Aorta (tissue), 5 donors: ENCODE measurements around the gene LY9. TPM values are rescaled to one million over a fixed set of nuclear protein-coding genes. Genes with fewer than 3 reads are reported as not detected.

Experiments
- ATAC-seq: fragments of 200-7000 bp; cut with Tn5 transposase; one replicate; pipeline ENCODE4 v1.9.1; 2022; ENCODE audit warnings: moderate library complexity; ENCODE audit not compliant: low FRiP score
- DNase-seq, 2 donors: peaks; one replicate each; pipeline ENCODE4 v3.0.0-alpha.2; 2020
- H3K27ac ChIP-seq, 2 donors: one replicate each; pipeline ENCODE4 v1.5.1; 2013; ENCODE audit warnings: low read length in 2 of 2, mild to moderate bottlenecking in 2 of 2, moderate library complexity in 2 of 2, control low read depth in 1 of 2, inconsistent platforms in 1 of 2, low read depth in 1 of 2
- H3K27me3 ChIP-seq, 2 donors: one replicate each; pipeline ENCODE4 v1.6.1; 2013; ENCODE audit warnings: control low read depth in 1 of 2, low read length in 1 of 2, mild to moderate bottlenecking in 1 of 2, moderate library complexity in 1 of 2; ENCODE audit not compliant: insufficient read depth in 2 of 2, control insufficient read depth in 1 of 2
- H3K36me3 ChIP-seq, 2 donors: one replicate each; pipeline ENCODE4 v1.6.1; 2013; ENCODE audit warnings: control low read depth in 1 of 2, low read length in 1 of 2, mild to moderate bottlenecking in 1 of 2; ENCODE audit not compliant: insufficient read depth in 2 of 2, control insufficient read depth in 1 of 2
- H3K4me1 ChIP-seq, 2 donors: one replicate each; pipeline ENCODE4 v1.6.1; 2013; ENCODE audit warnings: low read length in 2 of 2, control low read depth in 1 of 2, mild to moderate bottlenecking in 1 of 2, moderate library complexity in 1 of 2; ENCODE audit not compliant: insufficient read depth in 2 of 2, control insufficient read depth in 1 of 2
- H3K4me3 ChIP-seq, 2 donors: one replicate each; pipeline ENCODE4 v1.5.1; 2013; ENCODE audit warnings: low read length in 2 of 2, control low read depth in 1 of 2, mild to moderate bottlenecking in 1 of 2
- H3K9me3 ChIP-seq: one replicate; pipeline ENCODE4 v1.6.1; 2013; ENCODE audit warnings: mild to moderate bottlenecking, low read length; ENCODE audit not compliant: control insufficient read depth
- WGBS, 2 donors: extraction: QIAGEN DNeasy Blood & Tissue Kit; methylation state at CpG; one replicate each; pipeline ENCODE4 v1.1.7; 2013; 5-methylcytosine and 5-hydroxymethylcytosine counted together
- intact Hi-C, 2 donors: fragments of 100-400 bp; cut with DNase I; formaldehyde crosslinking; loops; one replicate each; pipeline versions ENCODE4 v1.14.2 to v1.15.0; 2022
- polyA plus RNA-seq, 2 donors: library from polyadenylated mRNA; stranded (reverse); fragments of 200-250 nt; gene quantifications; one replicate each; pipeline ENCODE4 v1.2.3, GENCODE V29; 2013
- total RNA-seq, 2 donors: library from RNA; stranded (reverse); fragmentation: NEBNext Ultra II Directional; extraction: Animal tissue kit (Norgen Biotek cat#: 25700); gene quantifications; one replicate each; pipeline ENCODE4 v1.2.1, GENCODE V29; 2021
- donor health status: healthy with polysubstance abuse.
- donor health status: Bipolar disorder and iron deficiency.
- donor health status: DM: no; HTN: no; CAD: no.
- donor health status: DM: no; HTN: no; CAD: no.
- donor health status: DM: yes; HTN: yes; CAD: no.

The LY9 gene
- total and polyA plus RNA-seq, 4 donors = 0.10 to 2.0 (median 0.97) TPM

DNA sequence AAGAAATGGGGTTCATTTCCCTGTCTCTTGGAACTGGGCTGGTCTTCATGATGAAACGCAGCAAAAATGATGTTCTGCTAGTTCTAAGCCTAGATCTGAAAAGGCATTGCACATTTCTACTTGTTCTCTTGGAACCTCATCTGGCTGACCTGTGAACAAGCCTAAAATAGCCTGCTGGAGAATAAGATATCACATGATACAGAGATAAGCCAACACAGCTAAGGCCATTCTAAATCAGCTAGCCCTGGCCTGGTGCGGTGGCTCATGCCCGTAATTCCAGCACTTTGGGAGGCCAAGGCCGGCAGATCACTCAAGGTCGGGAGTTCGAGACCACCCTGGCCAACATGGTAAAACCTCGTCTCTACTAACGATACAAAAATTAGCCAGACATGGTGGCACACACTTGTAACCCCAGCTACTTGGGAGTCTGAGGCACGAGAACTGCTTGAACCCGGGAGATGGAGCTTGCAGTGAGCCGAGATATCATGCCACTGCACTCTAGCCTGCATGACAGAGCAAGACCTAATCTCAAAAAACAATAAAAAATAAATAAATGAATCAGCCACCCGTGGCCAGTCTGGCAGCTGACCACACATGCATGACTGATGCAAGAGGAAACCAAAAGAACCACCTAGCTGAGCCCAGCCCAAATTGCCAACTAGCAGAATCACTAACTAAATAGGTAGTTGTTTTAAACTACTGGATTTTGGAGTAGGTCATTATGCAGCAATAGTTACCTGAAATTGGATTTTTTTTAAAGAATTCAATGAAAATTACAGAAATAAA, 48.7 kb downstream of the LY9 start:
- H3K27ac ChIP-seq = no peak overlapping the region
- intact Hi-C loops = no loop called here
- 83 to 85% methylated on average over 12 of the region's 12 CpGs for WGBS, 2 donors

DNA sequence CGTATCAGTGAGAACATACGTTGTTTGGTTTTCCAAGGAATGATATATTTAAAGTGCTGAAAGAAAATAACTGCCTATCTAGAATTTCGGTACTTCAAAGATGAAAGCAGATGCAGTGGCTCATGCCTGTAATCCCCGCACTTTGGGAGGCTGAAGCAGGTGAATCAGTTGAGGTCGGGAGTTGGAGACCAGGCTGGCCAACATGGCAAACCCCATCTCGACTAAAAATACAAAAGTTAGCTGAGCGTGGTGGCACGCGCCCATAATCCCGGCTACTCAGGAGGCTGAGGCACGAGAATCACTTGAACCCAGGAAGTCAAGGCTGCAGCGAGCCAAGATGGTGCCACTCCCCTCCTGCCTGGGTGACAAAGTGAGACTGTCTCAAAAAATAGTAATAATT, 50.3 kb downstream of the LY9 start:
- WGBS, 2 donors = 79 to 82% methylated on average over 12 of the region's 12 CpGs

More for the DNA sequence above, 48.7 kb downstream of the LY9 start:
- Histone ChIP-seq H3K4me1 (no peaks in the 10 kb centered on the region), H3K9me3 (peaks cover 3% of the 10 kb centered on the region), H3K27me3 (no peaks in the 10 kb centered on the region), H3K36me3 (no peaks in the 10 kb centered on the region), H3K4me3 (no peak overlapping the region)
- ATAC-seq = no peak
- DNase-seq = no peak

DNA sequence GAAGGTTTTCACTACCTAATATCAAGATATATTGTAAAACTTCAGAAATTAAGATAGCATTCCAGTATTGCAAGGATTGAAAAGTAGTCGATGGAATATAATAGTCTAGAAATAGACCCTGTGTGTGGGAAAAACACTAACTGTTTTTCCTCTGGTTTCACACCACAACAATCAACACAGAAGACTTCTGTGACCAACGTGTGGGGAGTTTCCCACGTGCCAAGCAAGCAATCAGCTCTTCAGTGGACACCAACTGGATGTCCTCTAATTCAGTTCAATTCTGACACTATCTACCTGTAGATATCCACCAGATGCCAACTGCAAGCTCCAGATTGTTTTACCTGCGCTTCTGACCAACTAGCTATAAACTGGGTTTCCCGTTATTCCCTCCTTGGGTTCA, 54.6 kb downstream of the LY9 start:
- DNase-seq (no peak), ATAC-seq (no peak)
- no peaks in the 10 kb centered on the region for H3K27me3 ChIP-seq
- intact Hi-C loops = no loop called here
- H3K27ac ChIP-seq = no peak overlapping the region
- no peaks in the 10 kb centered on the region for H3K4me1 ChIP-seq
- WGBS, 2 donors = 81 to 82% methylated on average over 5 of the region's 5 CpGs
- no peak overlapping the region for H3K4me3 ChIP-seq
- H3K9me3 ChIP-seq = no peaks in the 10 kb centered on the region
- H3K36me3 ChIP-seq = no peaks in the 10 kb centered on the region

More for the DNA sequence above, 50.3 kb downstream of the LY9 start:
- intact Hi-C loops = no loop called here
- H3K4me1 ChIP-seq = no peaks in the 10 kb centered on the region
- H3K27ac ChIP-seq = no peak overlapping the region
- no peaks in the 10 kb centered on the region for H3K36me3 ChIP-seq
- DNase-seq (no peak), ATAC-seq (no peak)
- no peaks in the 10 kb centered on the region for H3K27me3 ChIP-seq
- peaks cover 3% of the 10 kb centered on the region for H3K9me3 ChIP-seq
- no peak overlapping the region for H3K4me3 ChIP-seq

DNA sequence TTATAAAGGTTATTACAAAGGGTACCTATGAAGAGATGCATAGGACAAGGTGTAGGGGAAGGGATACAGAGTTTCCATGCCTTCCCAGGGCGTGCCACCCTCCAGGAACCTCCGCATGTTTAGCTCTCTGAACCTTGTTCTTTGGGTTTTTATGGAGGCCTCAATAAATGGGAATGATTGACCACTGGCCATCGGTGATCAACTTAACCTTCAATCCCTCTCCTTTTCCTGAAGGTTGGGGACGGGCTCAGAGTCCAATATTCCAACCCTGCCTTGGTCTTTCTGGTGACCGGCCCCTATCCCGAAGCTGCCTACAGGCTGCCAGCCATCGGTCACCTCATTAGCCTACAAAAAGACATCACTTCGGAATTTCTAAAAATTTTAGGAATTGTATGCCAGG, 55.0 kb downstream of the LY9 start:
- H3K9me3 ChIP-seq = no peaks in the 10 kb centered on the region
- no peak overlapping the region for H3K27ac ChIP-seq
- H3K4me1 ChIP-seq = no peaks in the 10 kb centered on the region
- H3K4me3 ChIP-seq = no peak overlapping the region
- no peaks in the 10 kb centered on the region for H3K36me3 ChIP-seq
- ATAC-seq (no peak), DNase-seq (no peak)
- no peaks in the 10 kb centered on the region for H3K27me3 ChIP-seq
- intact Hi-C loops = no loop called here
- 89 to 90% methylated on average over 8 of the region's 8 CpGs for WGBS, 2 donors

DNA sequence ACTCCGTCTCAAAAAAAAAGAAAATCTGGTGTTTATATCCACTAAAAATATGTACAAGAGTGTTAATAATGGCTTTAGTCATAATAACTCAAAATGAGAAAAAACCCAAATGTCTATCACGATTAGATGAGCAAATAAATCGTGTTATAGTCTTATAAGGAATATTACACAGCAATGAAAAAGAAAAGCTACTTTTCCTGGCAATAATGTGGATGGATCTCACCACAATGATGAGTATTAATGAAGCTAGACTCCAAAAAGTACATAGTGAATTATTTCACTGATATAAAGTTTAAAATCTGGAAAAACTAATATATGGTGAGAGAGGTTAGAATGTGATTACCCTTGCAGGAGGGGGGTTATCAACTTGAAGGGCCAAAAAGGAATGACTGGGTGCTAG, 57.0 kb downstream of the LY9 start:
- Histone ChIP-seq H3K27me3 (no peaks in the 10 kb centered on the region), H3K4me3 (no peak overlapping the region), H3K36me3 (no peaks in the 10 kb centered on the region), H3K9me3 (no peaks in the 10 kb centered on the region), H3K27ac (no peak overlapping the region), H3K4me1 (no peaks in the 10 kb centered on the region)
- DNase-seq (no peak), ATAC-seq (no peak)
- intact Hi-C loops = no loop called here
- WGBS, 2 donors = 85 to 89% methylated on average over 3 of the region's 3 CpGs

DNA sequence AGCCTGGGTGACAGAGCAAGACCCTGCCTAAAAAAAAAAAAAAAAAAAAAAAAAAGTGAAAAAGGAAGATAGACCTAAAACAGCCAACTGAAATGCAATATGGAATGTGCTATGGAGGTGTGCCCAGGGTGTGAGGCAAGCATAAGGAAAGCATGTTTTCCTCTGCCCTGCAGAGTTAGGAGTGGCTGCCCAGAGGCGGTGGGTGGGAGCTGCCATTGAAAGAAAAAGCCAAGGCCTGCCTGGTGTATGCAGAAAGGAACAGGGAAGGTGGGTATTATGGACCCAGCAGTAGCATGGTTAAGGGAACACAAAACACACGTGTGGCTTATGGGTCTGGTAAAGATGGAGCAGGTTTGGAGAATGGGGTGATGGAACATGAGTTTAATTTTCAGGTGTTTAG, 57.8 kb downstream of the LY9 start:
- no peaks in the 10 kb centered on the region for H3K36me3 ChIP-seq
- no peak overlapping the region for H3K27ac ChIP-seq
- no peak for DNase-seq
- intact Hi-C loops = no loop called here
- WGBS, 2 donors = 83 to 92% methylated on average over 2 of the region's 2 CpGs
- no peak for ATAC-seq
- H3K4me3 ChIP-seq = no peak overlapping the region
- H3K4me1 ChIP-seq = no peaks in the 10 kb centered on the region
- no peaks in the 10 kb centered on the region for H3K27me3 ChIP-seq
- H3K9me3 ChIP-seq = no peaks in the 10 kb centered on the region

DNA sequence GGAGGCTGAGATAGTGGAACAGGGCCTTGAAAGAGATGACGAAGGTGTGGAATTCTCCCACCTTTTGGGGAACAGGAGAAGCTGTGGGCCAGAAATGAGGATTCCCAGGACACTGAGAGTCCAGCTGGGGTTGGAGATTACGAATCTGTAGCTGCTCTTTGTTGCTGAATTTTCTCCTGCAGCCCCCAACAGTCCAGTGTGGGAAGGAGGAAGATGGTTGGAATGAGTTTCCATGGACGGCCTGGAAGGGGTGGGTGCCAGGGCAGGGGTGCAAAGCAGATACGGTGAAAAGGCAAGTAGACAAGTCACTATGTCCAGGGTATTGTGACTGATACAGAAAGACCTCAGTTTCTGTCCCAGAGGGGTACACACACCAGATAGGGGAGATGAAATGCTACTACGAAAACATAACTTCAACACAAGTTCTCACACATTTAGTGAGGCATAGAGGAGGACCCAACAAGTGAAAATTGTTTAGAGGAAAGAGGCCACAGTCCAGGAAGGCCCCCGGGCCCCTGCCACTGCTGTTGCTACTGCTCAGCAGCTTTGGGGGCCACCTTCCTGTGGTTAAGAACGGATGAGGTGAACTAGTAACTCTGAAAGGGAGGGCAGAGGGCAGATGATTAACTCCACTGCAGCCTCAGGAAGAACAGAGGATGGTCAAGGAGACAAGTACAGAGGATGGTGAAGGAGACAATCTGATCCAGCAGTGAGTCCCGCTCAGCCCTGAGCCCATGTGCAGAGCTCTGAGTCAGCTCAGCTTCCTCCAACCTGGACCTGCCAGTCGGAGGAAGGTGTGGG, 59.4 kb downstream of the LY9 start:
- DNase-seq (no peak), ATAC-seq (no peak)
- intact Hi-C loops = no loop called here
- Histone ChIP-seq H3K27me3 (no peaks in the 10 kb centered on the region), H3K27ac (no peak overlapping the region), H3K9me3 (no peaks in the 10 kb centered on the region), H3K4me3 (no peak overlapping the region), H3K36me3 (no peaks in the 10 kb centered on the region), H3K4me1 (no peaks in the 10 kb centered on the region)
- WGBS, 2 donors = 77 to 85% methylated on average over 9 of the region's 9 CpGs

DNA sequence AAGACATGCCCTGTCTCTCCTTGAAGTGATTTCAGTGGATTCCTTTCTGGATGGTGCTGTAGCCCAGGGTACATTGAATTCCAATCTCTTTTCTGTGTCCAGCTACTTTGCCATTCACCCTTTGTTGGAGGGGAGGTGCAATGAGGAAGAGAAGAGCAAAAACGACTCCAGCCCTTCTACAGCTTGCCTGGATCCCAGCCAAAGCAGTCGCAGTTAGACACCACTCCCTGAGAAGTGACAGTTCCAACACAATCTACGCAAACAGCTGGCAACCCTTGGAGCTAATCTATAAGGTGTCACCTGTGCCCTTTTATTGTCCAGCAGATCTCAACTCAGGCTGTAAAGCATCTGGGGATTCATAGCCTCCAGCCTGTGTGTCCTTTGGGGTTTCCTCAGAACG, 62.1 kb downstream of the LY9 start:
- Histone ChIP-seq H3K4me3 (no peak overlapping the region), H3K27ac (no peak overlapping the region), H3K4me1 (no peaks in the 10 kb centered on the region), H3K36me3 (no peaks in the 10 kb centered on the region), H3K27me3 (no peaks in the 10 kb centered on the region), H3K9me3 (no peaks in the 10 kb centered on the region)
- 65 to 69% methylated on average over 4 of the region's 4 CpGs for WGBS, 2 donors
- ATAC-seq = no peak
- peak in 1 of 2 donors; percentile 62 for DNase-seq
- intact Hi-C loops = no loop called here

DNA sequence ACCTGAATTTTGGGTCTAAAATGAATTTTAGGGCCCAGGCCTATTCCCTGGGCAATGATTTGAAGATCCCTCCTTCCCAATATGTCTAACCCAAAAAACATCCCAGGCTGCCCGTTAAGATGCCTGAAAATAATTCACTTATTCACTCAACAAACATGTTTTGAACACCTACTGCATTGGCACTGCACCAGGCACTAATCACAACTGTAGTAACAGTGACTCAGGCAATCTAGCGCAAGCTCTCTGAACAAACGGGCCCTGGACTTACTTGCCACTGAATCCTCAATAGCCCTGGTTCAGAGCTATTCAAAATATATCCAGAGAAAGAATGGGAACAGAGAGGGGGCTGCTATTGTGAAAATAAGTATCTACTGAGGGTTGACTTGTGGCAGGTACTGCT, 62.5 kb downstream of the LY9 start:
- Histone ChIP-seq H3K27me3 (no peaks in the 10 kb centered on the region), H3K4me1 (no peaks in the 10 kb centered on the region), H3K27ac (no peak overlapping the region), H3K4me3 (no peak overlapping the region), H3K9me3 (no peaks in the 10 kb centered on the region), H3K36me3 (no peaks in the 10 kb centered on the region)
- ATAC-seq (no peak), DNase-seq (no peak)
- 76 to 78% methylated on average over 3 of the region's 3 CpGs for WGBS, 2 donors
- intact Hi-C loops = no loop called here
